ENCODE results near the gene AWAT2. TPM values are rescaled to one million over a fixed set of nuclear protein-coding genes. Genes with fewer than 3 reads are reported as not detected.

The AWAT2 gene
- total and polyA plus RNA-seq, 9 donors: 0.10 TPM; not detected in 8

DNA sequence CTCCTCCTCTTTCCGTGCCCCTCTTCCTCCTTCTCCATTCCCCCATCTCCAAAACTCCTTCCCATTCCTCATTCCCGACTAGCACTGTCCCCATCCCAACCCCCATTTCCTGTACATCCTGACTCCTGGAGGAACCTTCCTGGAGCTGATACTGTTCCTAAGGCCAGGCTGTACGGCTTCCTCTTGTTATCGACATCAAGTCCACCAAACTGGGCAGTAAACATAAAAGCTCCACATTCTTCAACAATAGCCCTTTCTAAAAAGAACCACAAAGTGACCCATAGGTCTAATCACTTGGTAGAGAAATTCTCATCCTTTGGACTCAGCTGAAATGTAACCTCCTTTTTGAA, 22.9 kb downstream of the AWAT2 start:
- Histone ChIP-seq H3K4me1 (ENCODE audit: insufficient read depth) (no peaks in the 10 kb centered on the region), H3K4me3 (no peak overlapping the region), H3K27me3 (no peaks in the 10 kb centered on the region), H3K36me3 (no peaks in the 10 kb centered on the region), H3K27ac (no peak overlapping the region), H3K9me3 (no peaks in the 10 kb centered on the region)
- TF ChIP-seq CTCF (IDR thresholded peaks at IDR 0.05): no peak
- TF ChIP-seq EP300 (IDR thresholded peaks at IDR 0.05): no peak
- TF ChIP-seq POLR2A (IDR thresholded peaks at IDR 0.05): no peak
- DNase-seq: no peak
- intact Hi-C loops (cut with DNase I): no loop called here
- 54 to 57% (median 56%) methylated on average over 4 of the region's 4 CpGs for WGBS, 3 donors

DNA sequence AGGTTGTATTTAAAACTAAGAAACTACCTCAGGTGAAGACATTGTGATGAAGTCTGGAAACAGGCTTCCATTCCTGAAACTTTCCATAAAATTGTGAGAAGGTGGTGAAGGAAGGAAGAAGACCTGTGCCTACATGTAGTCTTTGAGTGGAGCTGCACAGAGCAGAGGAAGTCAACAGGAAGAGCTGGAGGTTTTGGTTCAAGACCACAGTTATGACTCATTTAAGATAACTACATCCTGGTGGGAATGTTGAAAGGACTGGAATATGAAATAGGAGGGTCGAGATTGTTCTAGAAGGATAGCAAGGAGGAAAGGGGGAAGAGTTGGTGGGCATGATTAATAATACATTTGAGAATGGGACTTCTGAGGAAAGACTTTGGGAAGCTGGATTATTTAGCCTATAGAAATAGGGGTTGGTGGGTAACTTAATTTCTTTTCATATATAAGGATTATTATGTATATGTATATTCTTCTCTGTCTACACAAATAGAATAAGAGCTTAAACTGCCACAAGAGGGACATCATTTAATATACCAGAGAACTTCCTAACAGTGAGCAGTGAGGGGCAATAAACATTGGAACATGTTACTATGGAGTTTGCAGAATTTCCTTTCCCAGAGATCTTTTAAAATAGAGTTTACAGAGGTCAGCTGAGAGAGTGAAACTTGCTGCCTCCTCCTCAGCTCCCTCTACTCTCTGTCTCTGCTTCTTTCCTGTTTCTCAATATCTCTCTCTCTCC, 23.5 kb downstream of the AWAT2 start:
- DNase-seq: no peak
- H3K4me1 ChIP-seq (ENCODE audit: insufficient read depth): no peaks in the 10 kb centered on the region
- intact Hi-C loops (cut with DNase I): no loop called here
- H3K27me3 ChIP-seq: no peaks in the 10 kb centered on the region
- 33 to 46% (median 35%) methylated on average over 1 of the region's 1 CpG for WGBS, 3 donors
- no peaks in the 10 kb centered on the region for H3K9me3 ChIP-seq
- H3K27ac ChIP-seq: no peak overlapping the region
- H3K4me3 ChIP-seq: no peak overlapping the region
- H3K36me3 ChIP-seq: no peaks in the 10 kb centered on the region
- TF ChIP-seq CTCF (IDR thresholded peaks at IDR 0.05): no peak
- TF ChIP-seq POLR2A (IDR thresholded peaks at IDR 0.05): no peak
- no peak for TF ChIP-seq EP300 (IDR thresholded peaks at IDR 0.05)

GRCh38 chrX:70025464-70025863, 24.3 kb downstream of the AWAT2 start:
- Histone ChIP-seq H3K27me3 (no peaks in the 10 kb centered on the region), H3K36me3 (no peaks in the 10 kb centered on the region), H3K4me3 (no peak overlapping the region), H3K27ac (no peak overlapping the region), H3K4me1 (ENCODE audit: insufficient read depth) (no peaks in the 10 kb centered on the region), H3K9me3 (no peaks in the 10 kb centered on the region)
- intact Hi-C loops (cut with DNase I): no loop called here
- 3 to 7% (median 6%) methylated on average over 1 of the region's 1 CpG for WGBS, 3 donors
- no peak for DNase-seq
- no peak for TF ChIP-seq EP300 (IDR thresholded peaks at IDR 0.05)
- no peak for TF ChIP-seq CTCF (IDR thresholded peaks at IDR 0.05)
- TF ChIP-seq POLR2A (IDR thresholded peaks at IDR 0.05): no peak

DNA sequence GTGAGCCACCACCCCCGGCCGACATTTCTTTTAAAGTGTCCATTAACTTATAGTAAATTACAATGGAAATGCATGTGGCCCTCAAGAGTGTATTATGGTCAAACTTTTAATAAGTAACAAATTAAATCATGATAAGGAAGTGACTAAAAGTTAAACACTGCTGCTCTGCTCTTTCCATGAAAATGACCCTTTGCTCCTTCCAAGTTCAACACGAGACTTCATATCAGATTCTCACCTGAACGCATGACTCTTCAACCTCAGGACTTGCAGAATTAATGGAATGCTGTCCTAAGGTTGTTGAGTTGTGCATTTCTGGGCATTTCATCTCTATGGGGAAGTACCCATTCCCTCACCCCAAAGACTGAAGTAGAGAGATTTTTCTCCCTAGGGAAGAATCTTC, 27.1 kb downstream of the AWAT2 start:
- TF ChIP-seq EP300 (IDR thresholded peaks at IDR 0.05) (no peak), CTCF (IDR thresholded peaks at IDR 0.05) (no peak), POLR2A (IDR thresholded peaks at IDR 0.05) (no peak)
- H3K9me3 ChIP-seq: no peaks in the 10 kb centered on the region
- intact Hi-C loops (cut with DNase I): no loop called here
- DNase-seq: no peak
- 83 to 87% (median 86%) methylated on average over 4 of the region's 4 CpGs for WGBS, 3 donors
- no peaks in the 10 kb centered on the region for H3K4me1 ChIP-seq (ENCODE audit: insufficient read depth)
- no peaks in the 10 kb centered on the region for H3K27me3 ChIP-seq
- H3K36me3 ChIP-seq: no peaks in the 10 kb centered on the region
- no peak overlapping the region for H3K4me3 ChIP-seq
- no peak overlapping the region for H3K27ac ChIP-seq

Measured in ovary (tissue), 9 donors.